Kidney glomerular epithelial cell (primary cell): ENCODE results near the gene UPB1.
A peak's percentile ranks its signal among the peaks of the same experiment; 100 is the strongest.
"Not testable (repeated sequence)": the region's sequence is repeated elsewhere in the genome, so short reads cannot be mapped to it uniquely, and the experiment has no call there.

ENCODE experiments used
- DNase-seq: peaks from one replicate; lab custom pipeline; 2025; lab: John Stamatoyannopoulos, UW

Gene UPB1

GRCh38 chr22:24481641-24482040 is 13.5 kb upstream of the UPB1 start:
- no peak for DNase-seq

GRCh38 chr22:24482575-24482974 is 12.6 kb upstream of the UPB1 start:
- peak; percentile 76 for DNase-seq

GRCh38 chr22:24482998-24483397 is 12.1 kb upstream of the UPB1 start:
- DNase-seq: no peak

- no peak for DNase-seq
These were observed 11.1 kb upstream of the UPB1 start for GRCh38 chr22:24483976-24484545.

GRCh38 chr22:24485170-24485569 is 10.0 kb upstream of the UPB1 start:
- no peak for DNase-seq

- DNase-seq: no peak
These were observed 9.5 kb upstream of the UPB1 start for GRCh38 chr22:24485608-24486007.

GRCh38 chr22:24486501-24486921 is 8.6 kb upstream of the UPB1 start:
- DNase-seq: peak; percentile 9

GRCh38 chr22:24489011-24489410 is 6.1 kb upstream of the UPB1 start:
- DNase-seq: no peak

GRCh38 chr22:24489434-24489833 is 5.7 kb upstream of the UPB1 start:
- not testable (repeated sequence) for DNase-seq

- no peak for DNase-seq
These were observed 2.7 kb upstream of the UPB1 start for GRCh38 chr22:24492391-24492790.

- no peak for DNase-seq
These were observed 985 bp upstream of the UPB1 start for GRCh38 chr22:24494167-24494527.

- DNase-seq: no peak
These were observed 188 bp downstream of the UPB1 start for GRCh38 chr22:24495365-24495675.

GRCh38 chr22:24496234-24496633 is 1.1 kb downstream of the UPB1 start:
- no peak for DNase-seq

- no peak for DNase-seq
These were observed 1.5 kb downstream of the UPB1 start for GRCh38 chr22:24496661-24497060.

- no peak for DNase-seq
These were observed 2.7 kb downstream of the UPB1 start for GRCh38 chr22:24497841-24498258.

GRCh38 chr22:24498824-24499223 is 3.7 kb downstream of the UPB1 start:
- no peak for DNase-seq

GRCh38 chr22:24499706-24500276 is 4.7 kb downstream of the UPB1 start:
- no peak for DNase-seq

GRCh38 chr22:24500277-24500820 is 5.2 kb downstream of the UPB1 start:
- DNase-seq: no peak

GRCh38 chr22:24501301-24502005 is 6.3 kb downstream of the UPB1 start:
- DNase-seq: no peak

- DNase-seq: no peak
These were observed 6.9 kb downstream of the UPB1 start for GRCh38 chr22:24502034-24502433.

GRCh38 chr22:24502541-24502940 is 7.4 kb downstream of the UPB1 start:
- DNase-seq: no peak

- DNase-seq: peak; percentile 32
These were observed 8.2 kb downstream of the UPB1 start for GRCh38 chr22:24503137-24503842.

GRCh38 chr22:24503843-24504338 is 8.8 kb downstream of the UPB1 start:
- no peak for DNase-seq
